ENCODE data around the gene PBX3. TPM values are rescaled to one million over a fixed set of nuclear protein-coding genes. Genes with fewer than 3 reads are reported as not detected.

The PBX3 gene
- total and polyA plus RNA-seq, 10 of the 15 experiments (the other 5 are each of a cell fraction or from before 2014, with no cell fraction given): 6.7 to 146 (median 22.2) TPM

GRCh38 chr9:125747765-125748445 lies 732 bp downstream of the PBX3 start (continued):
- no peak for TF ChIP-seq E4F1 (IDR thresholded peaks at IDR 0.05; ENCODE audit: borderline replicate concordance, partially characterized antibody)
- TF ChIP-seq RFX5 (IDR thresholded peaks at IDR 0.05; ENCODE audit: low read depth, low read length): no peak
- no peak for TF ChIP-seq KDM1A (IDR thresholded peaks at IDR 0.05; ENCODE audit: borderline replicate concordance)
- no peak for TF ChIP-seq USF1 (IDR thresholded peaks at IDR 0.05; ENCODE audit: borderline replicate concordance, extremely low read length, insufficient read depth, low read depth, low read length)
- no peak for TF ChIP-seq ZSCAN29 (IDR thresholded peaks at IDR 0.05)
- peak; percentile 68 for TF ChIP-seq POLR2A (IDR thresholded peaks at IDR 0.05; ENCODE audit: low read depth, low read length)
- no peak for TF ChIP-seq POLR2AphosphoS2 (IDR thresholded peaks at IDR 0.05; ENCODE audit: low read depth, low read length)
- TF ChIP-seq NR2F1 (conservative IDR thresholded peaks at IDR 0.05): no peak
- no peak for TF ChIP-seq TCF3 (IDR thresholded peaks at IDR 0.05; ENCODE audit: borderline replicate concordance, insufficient read depth, low read depth, low read length)
- no peak for TF ChIP-seq USF2 (IDR thresholded peaks at IDR 0.05; ENCODE audit: borderline replicate concordance, low read depth, low read length)
- TF ChIP-seq RBBP5 (conservative IDR thresholded peaks at IDR 0.05): no peak
- TF ChIP-seq TAF1 (IDR thresholded peaks at IDR 0.05; ENCODE audit: borderline replicate concordance, low read depth, low read length): no peak
- TF ChIP-seq BCL3 (IDR thresholded peaks at IDR 0.05; ENCODE audit: borderline replicate concordance, insufficient read depth, low read depth, low read length, poor library complexity, severe bottlenecking): no peak
- TF ChIP-seq HSF1 (IDR thresholded peaks at IDR 0.05; ENCODE audit: low read depth, low read length): no peak
- TF ChIP-seq ETV6 (conservative IDR thresholded peaks at IDR 0.05 in 1 of 2, IDR thresholded peaks at IDR 0.05 in 1 of 2; ENCODE audit: borderline replicate concordance in 1 of 2, low read depth in 1 of 2): no peak
- TF ChIP-seq E2F8 (IDR thresholded peaks at IDR 0.05; ENCODE audit: low read depth, partially characterized antibody): no peak
- no peak for TF ChIP-seq EZH2 (IDR thresholded peaks at IDR 0.05; ENCODE audit: borderline replicate concordance, control insufficient read depth, low read depth, low read length)
- no peak for TF ChIP-seq ZNF217 (IDR thresholded peaks at IDR 0.05)
- TF ChIP-seq TBL1XR1 (IDR thresholded peaks at IDR 0.05; ENCODE audit: low read depth, low read length): no peak
